H1 (cell line): ENCODE measurements around the gene MGLL. TPM values are rescaled to one million over a fixed set of nuclear protein-coding genes. Genes with fewer than 3 reads are reported as not detected.
A peak's percentile ranks its signal among the peaks of the same experiment; 100 is the strongest.

ENCODE experiments used
- CTCF ChIA-PET: fragments of 300-600 bp; sonication (Branson Sonifier 250); formaldehyde crosslinking; loops from one replicate; lab custom pipeline; 2021; ENCODE audit not compliant: partially characterized antibody; lab: Charles Lee
- POLR2A ChIA-PET: fragments of 300-600 bp; sonication (Branson Sonifier 250); formaldehyde crosslinking; loops from one replicate; lab custom pipeline; 2021; ENCODE audit warnings: inconsistent platforms; ENCODE audit not compliant: partially characterized antibody; lab: Charles Lee
- DNase-seq, 2 experiments: peaks; one replicate each; pipeline versions ENCODE4 v3.0.0 to v3.0.0-alpha.2; 2010 to 2022; ENCODE audit warnings: low spot score in 2 of 2, low read depth in 1 of 2, mixed read lengths in 1 of 2
- FAIRE-seq: peaks from 2 replicates; lab custom pipeline; 2011; peaks lifted over from hg19 to GRCh38; lab: Jason Lieb, UNC
- H2AFZ ChIP-seq: 2 replicates; pipeline ENCODE4 v1.8.1; 2012; ENCODE audit warnings: low read length, inconsistent platforms
- H2AK5ac ChIP-seq: 2 replicates; pipeline ENCODE4 v1.6.1; 2013; ENCODE audit warnings: low read depth, low read length
- H2BK120ac ChIP-seq: replicated peaks from 2 replicates; pipeline ENCODE3; 2013; ENCODE audit warnings: low read depth, low read length, inconsistent platforms
- H2BK12ac ChIP-seq: 2 replicates; pipeline ENCODE4 v1.6.1; 2013; ENCODE audit warnings: low read depth, low read length
- H2BK15ac ChIP-seq: 2 replicates; pipeline ENCODE4 v1.6.1; 2013; ENCODE audit warnings: low read length
- H2BK20ac ChIP-seq: 2 replicates; pipeline ENCODE4 v1.6.1; 2013; ENCODE audit warnings: low read length
- H2BK5ac ChIP-seq: 2 replicates; pipeline ENCODE4 v1.6.1; 2013; ENCODE audit warnings: low read depth, low read length
- H3K14ac ChIP-seq: 2 replicates; pipeline ENCODE4 v1.6.1; 2013; ENCODE audit warnings: inconsistent platforms; ENCODE audit not compliant: insufficient read length
- H3K18ac ChIP-seq: 2 replicates; pipeline ENCODE4 v1.6.1; 2013; ENCODE audit warnings: low read length; ENCODE audit errors: extremely low read depth
- H3K23ac ChIP-seq: 2 replicates; pipeline ENCODE4 v1.6.1; 2013; ENCODE audit warnings: inconsistent platforms; ENCODE audit not compliant: insufficient read length
- H3K23me2 ChIP-seq: 2 replicates; pipeline ENCODE4 v1.6.1; 2013; ENCODE audit warnings: low read depth, low read length
- H3K27ac ChIP-seq: 2 replicates; pipeline ENCODE4 v1.6.1; 2011; ENCODE audit warnings: low read depth, low read length, inconsistent platforms
- H3K27me3 ChIP-seq, 4 experiments: replicated peaks in 1 of 4; 1 replicate in 1 of 4; 2 replicates in 3 of 4; pipeline versions ENCODE4 v1.6.1 to v1.8.1; 2011 to 2013; ENCODE audit warnings: low read length in 3 of 4, mild to moderate bottlenecking in 3 of 4, inconsistent platforms in 2 of 4, mixed read lengths in 2 of 4, moderate library complexity in 1 of 4; ENCODE audit not compliant: control insufficient read depth in 3 of 4, insufficient read depth in 3 of 4; ENCODE audit errors: extremely low read depth in 1 of 4
- H3K36me3 ChIP-seq, 4 experiments: 2 replicates each; pipeline versions ENCODE4 v1.6.1 to v1.8.1; 2011 to 2013; ENCODE audit warnings: mild to moderate bottlenecking in 4 of 4, low read length in 3 of 4, moderate library complexity in 2 of 4, control low read depth in 1 of 4, inconsistent platforms in 1 of 4; ENCODE audit not compliant: insufficient read depth in 4 of 4, control insufficient read depth in 2 of 4
- H3K4ac ChIP-seq: replicated peaks from 2 replicates; pipeline ENCODE3; 2013; ENCODE audit warnings: low read length, low read depth, mixed read lengths, inconsistent platforms; ENCODE audit not compliant: insufficient read length
- H3K4me1 ChIP-seq, 4 experiments: replicated peaks in 1 of 4; 1 replicate in 1 of 4; 2 replicates in 3 of 4; pipeline versions ENCODE4 v1.6.1 to v1.8.1; 2011 to 2013; ENCODE audit warnings: low read length in 3 of 4, inconsistent platforms in 2 of 4, mixed read lengths in 1 of 4; ENCODE audit not compliant: insufficient read depth in 4 of 4, control insufficient read depth in 3 of 4
- H3K4me2 ChIP-seq, 2 experiments: 2 replicates each; pipeline versions ENCODE4 v1.6.1 to v1.8.1; 2011 to 2013; ENCODE audit warnings: low read depth in 2 of 2, low read length in 2 of 2, control low read depth in 1 of 2, inconsistent platforms in 1 of 2, mild to moderate bottlenecking in 1 of 2; ENCODE audit not compliant: insufficient read depth in 1 of 2
- H3K4me3 ChIP-seq, 4 experiments: fragments of 200-600, 300-600 bp in 1 of 4; sonication (generic), shearing (Covaris generic), sonication (Bioruptor Twin) in 1 of 4; 2 replicates each; pipeline versions ENCODE4 v1.5.1 to v1.8.1; 2011 to 2016; ENCODE audit warnings: low read length in 4 of 4, low read depth in 3 of 4, control low read depth in 2 of 4, inconsistent platforms in 2 of 4, mild to moderate bottlenecking in 2 of 4, mixed read lengths in 1 of 4, moderate library complexity in 1 of 4; ENCODE audit not compliant: insufficient read depth in 2 of 4; ENCODE audit errors: extremely low read depth in 1 of 4
- H3K56ac ChIP-seq: replicated peaks from 2 replicates; pipeline ENCODE3; 2013; ENCODE audit warnings: low read depth, mild to moderate bottlenecking, mixed read lengths, low read length, inconsistent platforms; ENCODE audit not compliant: insufficient read length
- H3K79me1 ChIP-seq: 2 replicates; pipeline ENCODE4 v1.6.1; 2013; ENCODE audit warnings: low read depth, low read length, control low read depth
- H3K79me2 ChIP-seq, 2 experiments: 2 replicates each; pipeline versions ENCODE4 v1.6.1 to v1.8.1; 2012 to 2013; ENCODE audit warnings: low read length in 2 of 2, mild to moderate bottlenecking in 2 of 2, inconsistent platforms in 1 of 2; ENCODE audit not compliant: insufficient read depth in 2 of 2, control insufficient read depth in 1 of 2
- H3K9ac ChIP-seq, 4 experiments: replicated peaks in 1 of 4; 1 replicate in 1 of 4; 2 replicates in 3 of 4; pipeline versions ENCODE4 v1.6.1 to v1.8.1; 2011 to 2013; ENCODE audit warnings: low read depth in 3 of 4, low read length in 3 of 4, control low read depth in 2 of 4, mild to moderate bottlenecking in 2 of 4, moderate library complexity in 2 of 4, inconsistent platforms in 1 of 4; ENCODE audit errors: extremely low read depth in 1 of 4
- H3K9me3 ChIP-seq, 2 experiments: 2 replicates each; pipeline versions ENCODE4 v1.6.1 to v1.8.1; 2012 to 2013; ENCODE audit warnings: mild to moderate bottlenecking in 2 of 2, moderate library complexity in 2 of 2, control low read depth in 1 of 2, inconsistent platforms in 1 of 2, low read depth in 1 of 2, low read length in 1 of 2, mixed read lengths in 1 of 2; ENCODE audit not compliant: insufficient read depth in 2 of 2
- H4K20me1 ChIP-seq, 2 experiments: replicated peaks in 1 of 2; 2 replicates each; pipeline versions ENCODE3 to v1.8.1; 2011 to 2013; ENCODE audit warnings: inconsistent platforms in 2 of 2, low read length in 2 of 2, mild to moderate bottlenecking in 1 of 2; ENCODE audit not compliant: insufficient read depth in 2 of 2, control insufficient read depth in 1 of 2
- H4K5ac ChIP-seq: 2 replicates; pipeline ENCODE4 v1.6.1; 2013; ENCODE audit warnings: low read length, low read depth, mixed read lengths, inconsistent platforms; ENCODE audit not compliant: insufficient read length
- H4K8ac ChIP-seq: 2 replicates; pipeline ENCODE4 v1.8.0; 2013; ENCODE audit warnings: mild to moderate bottlenecking, moderate library complexity, low read length, inconsistent platforms; ENCODE audit not compliant: insufficient read depth; ENCODE audit errors: extremely low read depth
- H4K91ac ChIP-seq: replicated peaks from 2 replicates; pipeline ENCODE3; 2013; ENCODE audit warnings: low read length, mixed read lengths, inconsistent platforms; ENCODE audit not compliant: insufficient read length
- CTCF ChIP-seq, 3 experiments: IDR thresholded peaks; 1 replicate in 2 of 3; 2 replicates in 1 of 3; pipeline versions ENCODE4 v1.5.1 to v1.6.1; 2011; ENCODE audit warnings: low read length in 3 of 3, mild to moderate bottlenecking in 3 of 3, inconsistent platforms in 2 of 3, low read depth in 1 of 3, moderate library complexity in 1 of 3; ENCODE audit not compliant: insufficient read depth in 1 of 3; ENCODE audit errors: control extremely low read depth in 1 of 3
- GABPA ChIP-seq: IDR thresholded peaks from 2 replicates; pipeline ENCODE4 v1.6.1; 2011; ENCODE audit warnings: mild to moderate bottlenecking, low read length, moderate library complexity, borderline replicate concordance; ENCODE audit not compliant: insufficient read depth
- HDAC2 ChIP-seq, 2 experiments: fragments of 300-600 bp in 1 of 2; sonication (generic) in 1 of 2; IDR thresholded peaks; 2 replicates each; pipeline ENCODE4 v1.6.1; 2011 to 2012; ENCODE audit warnings: low read depth in 2 of 2, low read length in 2 of 2, mild to moderate bottlenecking in 2 of 2, moderate library complexity in 2 of 2, borderline replicate concordance in 1 of 2, inconsistent platforms in 1 of 2
- SRF ChIP-seq: IDR thresholded peaks from 2 replicates; pipeline ENCODE4 v1.6.1; 2011; ENCODE audit warnings: mild to moderate bottlenecking, low read depth, low read length, moderate library complexity
- TAF7 ChIP-seq: optimal IDR thresholded peaks from 2 replicates; pipeline ENCODE3; 2011; ENCODE audit warnings: low read depth, mild to moderate bottlenecking, inconsistent platforms, low read length, moderate library complexity, borderline replicate concordance
- USF2 ChIP-seq: IDR thresholded peaks from 2 replicates; pipeline ENCODE4 v1.6.1; 2011; ENCODE audit warnings: low read length, improper control_type of control experiment
- WGBS, 2 experiments: shearing (Covaris generic) in 1 of 2; methylation state at CpG; one replicate each; pipeline versions ENCODE4 v1.1.6 to v1.1.7; 2013 to 2015; ENCODE audit warnings: low lambda C conversion rate in 2 of 2, mixed read lengths in 2 of 2, inconsistent platforms in 1 of 2, low coverage in 1 of 2, missing lambda C conversion rate in 1 of 2; ENCODE audit not compliant: insufficient replicate concordance in 2 of 2, insufficient coverage in 1 of 2, insufficient read length in 1 of 2; ENCODE audit errors: extremely low coverage in 1 of 2, missing lambda C conversion rate in 1 of 2; 5-methylcytosine and 5-hydroxymethylcytosine counted together
- polyA plus RNA-seq, 7 experiments: library from polyadenylated mRNA; depleted of rRNA in 3 of 7; stranded (reverse) in 5 of 7; unstranded in 2 of 7; fragments of >200 nt in 5 of 7; fragments of 200-250 nt in 2 of 7; gene quantifications; 1 replicate in 5 of 7; 2 replicates in 1 of 7; 4 replicates in 1 of 7; pipeline versions ENCODE4 v1.2.1 to v1.2.3, GENCODE V29; 2011 to 2013; ENCODE audit warnings: missing spikeins in 2 of 7, mixed read lengths in 2 of 7
- total RNA-seq: library from RNA; stranded (reverse); fragmentation: NEBNext Ultra II Directional; extraction: Animal tissue kit (Norgen Biotek cat#: 25700); gene quantifications from 2 replicates; pipeline ENCODE4 v1.2.1, GENCODE V29; 2021
- TF ChIP-seq, protein P1 (sequence below): IDR thresholded peaks from 2 replicates; pipeline ENCODE4 v1.6.1; 2012; ENCODE audit warnings: inconsistent platforms

The MGLL gene
- total and polyA plus RNA-seq, 2 of the 8 experiments (the other 6 are each of a cell fraction or from before 2014, with no cell fraction given), result 0.05 to 0.34 TPM

GRCh38 chr3:127791221-127791913, 30.9 kb downstream of the MGLL start:
- Histone ChIP-seq H4K5ac (no peak overlapping the region), H3K9me3 (no peaks in the 10 kb centered on the region), H3K4ac (no peak overlapping the region), H2BK120ac (no peak overlapping the region), H3K9ac (no peak overlapping the region), H3K79me2 (no peaks in the 10 kb centered on the region), H4K91ac (no peak overlapping the region), H2BK12ac (no peak overlapping the region), H2BK5ac (no peak overlapping the region), H2BK15ac (no peak overlapping the region), H3K27ac (no peak overlapping the region), H3K4me1 (no peaks in the 10 kb centered on the region; a peak in 1 of 7 replicates), H2BK20ac (no peak overlapping the region), H3K14ac (no peak overlapping the region), H4K20me1 (no peaks in the 10 kb centered on the region), H3K56ac (no peak overlapping the region), H3K27me3 (no peaks in the 10 kb centered on the region), H2AK5ac (no peak overlapping the region), H3K23ac (no peak overlapping the region), H4K8ac (no peak overlapping the region), H3K4me3 (no peak overlapping the region), H3K18ac (no peak overlapping the region), H3K79me1 (no peaks in the 10 kb centered on the region), H3K36me3 (no peaks in the 10 kb centered on the region), H3K23me2 (no peaks in the 10 kb centered on the region), H2AFZ (no peak overlapping the region), H3K4me2 (no peak overlapping the region)
- FAIRE-seq, result peak; percentile 7
- WGBS, 2 experiments, result 83% methylated on average over 9 of the region's 9 CpGs; no CpG with 5 or more reads in 1 of the 2 experiments
- ChIA-PET POLR2A (interaction anchor here (0.6 kb wide), 1 partner anchor 53 kb away, joined by 3 read pairs; no protein-coding TSS in a partner anchor), CTCF (interaction anchor here (0.6 to 2.7 kb wide), 26 partner anchors 9 to 120 kb away, joined by 3 to 15 read pairs (median 4); no protein-coding TSS in a partner anchor)
- no peak for DNase-seq
- TF ChIP-seq CTCF (IDR thresholded peaks at IDR 0.05; ENCODE audit: control extremely low read depth in 1 of 3, insufficient read depth in 1 of 3, low read depth in 1 of 3, low read length in 3 of 3) (peak; percentile 37 to 49 (median 48)), SRF (peak; percentile 21; the same call in 1 of the 2 replicates), TAF7 (no peak), HDAC2 (IDR thresholded peaks at IDR 0.05; ENCODE audit: borderline replicate concordance in 1 of 2, low read depth in 2 of 2, low read length in 2 of 2) (no peak), GABPA (no peak), USF2 (no peak)
- TF ChIP-seq, protein P1, sequence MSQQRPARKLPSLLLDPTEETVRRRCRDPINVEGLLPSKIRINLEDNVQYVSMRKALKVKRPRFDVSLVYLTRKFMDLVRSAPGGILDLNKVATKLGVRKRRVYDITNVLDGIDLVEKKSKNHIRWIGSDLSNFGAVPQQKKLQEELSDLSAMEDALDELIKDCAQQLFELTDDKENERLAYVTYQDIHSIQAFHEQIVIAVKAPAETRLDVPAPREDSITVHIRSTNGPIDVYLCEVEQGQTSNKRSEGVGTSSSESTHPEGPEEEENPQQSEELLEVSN, result no peak
